ENCODE results near the gene HSPA9.

Gene HSPA9

DNA sequence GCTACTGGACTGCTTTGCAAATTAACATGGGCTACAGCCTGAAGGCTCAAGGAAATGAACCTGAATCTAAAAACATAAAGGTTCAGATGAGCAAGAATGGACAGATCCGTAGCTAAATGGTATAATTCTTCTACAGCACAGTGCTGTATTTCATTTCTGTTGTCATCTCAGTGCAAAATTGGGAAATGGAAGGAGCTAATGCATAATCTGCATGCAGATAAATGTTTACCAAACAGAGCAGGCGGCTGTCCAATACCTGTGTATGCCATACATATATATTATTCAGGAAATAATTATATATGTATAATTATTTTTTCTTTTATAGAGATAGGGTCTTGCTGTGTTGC lies 4.3 kb upstream of the HSPA9 start:
- H4K5ac ChIP-seq (ENCODE audit: low read length): no peak overlapping the region
- no peak overlapping the region for H4K8ac ChIP-seq (ENCODE audit: low read depth, low read length)
- H3K9ac ChIP-seq (ENCODE audit: low read length): no peak overlapping the region
- no peaks in the 10 kb centered on the region for H3K79me1 ChIP-seq (ENCODE audit: low read length)
- H2BK5ac ChIP-seq (ENCODE audit: low read length): no peak overlapping the region
- H3K27me3 ChIP-seq (ENCODE audit: insufficient read depth, low read length, poor library complexity): no peaks in the 10 kb centered on the region
- no peak overlapping the region for H3K4ac ChIP-seq (ENCODE audit: low read depth, low read length)
- H3K4me2 ChIP-seq (ENCODE audit: low read length): no peak overlapping the region
- H3K18ac ChIP-seq (ENCODE audit: low read length): no peak overlapping the region
- no peak overlapping the region for H3K4me3 ChIP-seq (ENCODE audit: low read length)
- H3K4me1 ChIP-seq (ENCODE audit: control insufficient read depth, low read depth, low read length): no peaks in the 10 kb centered on the region
- H2BK15ac ChIP-seq (replicated peaks; ENCODE audit: low read depth): no peak overlapping the region
- no peak overlapping the region for H3K23ac ChIP-seq (ENCODE audit: low read length)
- H2BK120ac ChIP-seq (ENCODE audit: low read depth, low read length): no peak overlapping the region
- no peak overlapping the region for H3K56ac ChIP-seq (ENCODE audit: low read length)
- H3K36me3 ChIP-seq (ENCODE audit: control insufficient read depth, insufficient read depth, low read length): no peaks in the 10 kb centered on the region
- peaks cover 7% of the 10 kb centered on the region for H3K79me2 ChIP-seq (ENCODE audit: control insufficient read depth, insufficient read depth, low read length)
- DNase-seq: no peak
- no peak overlapping the region for H3K27ac ChIP-seq (ENCODE audit: low read depth, low read length)
- WGBS (ENCODE audit: extremely low coverage, insufficient coverage, low lambda C conversion rate): no CpG with 5 or more reads among the region's 2 CpGs
- H2AK5ac ChIP-seq (ENCODE audit: low read length): no peak overlapping the region

DNA sequence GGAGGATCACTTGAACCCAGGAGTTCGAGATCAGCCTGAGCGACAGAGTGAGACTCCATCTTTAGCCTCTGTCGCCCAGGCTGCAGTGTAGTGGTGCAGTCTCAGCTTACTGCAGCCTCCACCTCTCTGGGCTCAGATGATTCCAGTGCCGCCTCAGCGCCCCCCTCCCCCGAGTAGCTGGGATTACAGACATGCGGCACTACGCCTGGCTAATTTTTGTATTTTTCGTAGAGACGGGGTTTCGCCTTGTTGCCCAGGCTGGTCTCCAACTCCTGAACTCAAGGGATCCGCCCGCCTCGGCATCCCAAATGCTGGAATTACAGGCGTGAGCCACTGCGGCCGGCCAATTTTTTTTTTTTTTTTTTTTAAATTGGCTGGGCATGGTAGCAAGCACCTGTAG lies 2.3 kb upstream of the HSPA9 start:
- Histone ChIP-seq H3K56ac (ENCODE audit: low read length) (no peak overlapping the region), H3K23ac (ENCODE audit: low read length) (no peak overlapping the region), H3K4me3 (ENCODE audit: low read length) (no peak overlapping the region), H2AK5ac (ENCODE audit: low read length) (no peak overlapping the region), H2BK5ac (ENCODE audit: low read length) (no peak overlapping the region), H3K27me3 (ENCODE audit: insufficient read depth, low read length, poor library complexity) (no peaks in the 10 kb centered on the region), H3K9ac (ENCODE audit: low read length) (no peak overlapping the region), H3K79me1 (ENCODE audit: low read length) (peaks cover 3% of the 10 kb centered on the region), H3K27ac (ENCODE audit: low read depth, low read length) (no peak overlapping the region), H4K5ac (ENCODE audit: low read length) (no peak overlapping the region), H3K18ac (ENCODE audit: low read length) (no peak overlapping the region), H3K4me1 (ENCODE audit: control insufficient read depth, low read depth, low read length) (no peaks in the 10 kb centered on the region), H3K4me2 (ENCODE audit: low read length) (no peak overlapping the region), H3K4ac (ENCODE audit: low read depth, low read length) (no peak overlapping the region), H2BK15ac (replicated peaks; ENCODE audit: low read depth) (no peak overlapping the region), H3K79me2 (ENCODE audit: control insufficient read depth, insufficient read depth, low read length) (peaks cover 23% of the 10 kb centered on the region), H2BK120ac (ENCODE audit: low read depth, low read length) (no peak overlapping the region), H4K8ac (ENCODE audit: low read depth, low read length) (no peak overlapping the region), H3K36me3 (ENCODE audit: control insufficient read depth, insufficient read depth, low read length) (peaks cover 4% of the 10 kb centered on the region)
- WGBS (ENCODE audit: extremely low coverage, insufficient coverage, low lambda C conversion rate): no CpG with 5 or more reads among the region's 17 CpGs
- DNase-seq: no peak

DNA sequence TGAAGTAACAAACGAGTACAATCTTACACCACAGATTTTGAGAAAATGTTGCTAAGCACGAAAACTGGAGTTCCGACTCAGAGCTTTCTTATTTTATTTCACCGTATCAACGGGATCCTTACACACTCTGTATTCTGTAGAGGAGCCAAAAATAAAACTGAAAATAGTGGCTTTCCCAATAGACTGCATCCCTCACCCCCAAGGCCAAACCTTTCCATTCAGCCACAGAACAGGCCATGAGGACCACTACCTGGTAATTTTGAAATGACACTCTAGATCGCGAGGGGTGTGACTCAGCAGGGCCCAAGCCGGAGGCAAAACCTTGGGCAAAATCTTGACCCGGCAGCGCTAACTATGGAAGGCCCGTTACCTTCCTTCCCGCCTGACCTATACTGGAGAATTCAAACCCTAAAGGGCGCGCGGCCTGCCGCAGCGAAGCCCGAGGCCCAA lies 432 bp downstream of the HSPA9 start:
- no peak overlapping the region for H2BK120ac ChIP-seq (ENCODE audit: low read depth, low read length)
- H3K23ac ChIP-seq (ENCODE audit: low read length): no peak overlapping the region
- no peak for DNase-seq
- peak overlapping the region; percentile 83 for H3K27ac ChIP-seq (ENCODE audit: low read depth, low read length)
- no peak overlapping the region for H4K5ac ChIP-seq (ENCODE audit: low read length)
- peak overlapping the region; percentile 81 for H3K18ac ChIP-seq (ENCODE audit: low read length)
- peaks cover 29% of the 10 kb centered on the region for H3K79me2 ChIP-seq (ENCODE audit: control insufficient read depth, insufficient read depth, low read length)
- peaks cover 8% of the 10 kb centered on the region for H3K79me1 ChIP-seq (ENCODE audit: low read length)
- H2BK5ac ChIP-seq (ENCODE audit: low read length): peak overlapping the region; percentile 40
- no peak overlapping the region for H2BK15ac ChIP-seq (replicated peaks; ENCODE audit: low read depth)
- no peak overlapping the region for H2AK5ac ChIP-seq (ENCODE audit: low read length)
- H4K8ac ChIP-seq (ENCODE audit: low read depth, low read length): peak overlapping the region; percentile 65
- H3K36me3 ChIP-seq (ENCODE audit: control insufficient read depth, insufficient read depth, low read length): peaks cover 10% of the 10 kb centered on the region
- peak overlapping the region; percentile 76 for H3K9ac ChIP-seq (ENCODE audit: low read length)
- no peaks in the 10 kb centered on the region for H3K4me1 ChIP-seq (ENCODE audit: control insufficient read depth, low read depth, low read length)
- H3K4me3 ChIP-seq (ENCODE audit: low read length): peak overlapping the region; percentile 59
- no peaks in the 10 kb centered on the region for H3K27me3 ChIP-seq (ENCODE audit: insufficient read depth, low read length, poor library complexity)
- H3K4ac ChIP-seq (ENCODE audit: low read depth, low read length): peak overlapping the region; percentile 82
- peak overlapping the region; percentile 79 for H3K56ac ChIP-seq (ENCODE audit: low read length)
- peak overlapping the region; percentile 86 for H3K4me2 ChIP-seq (ENCODE audit: low read length)
- no CpG with 5 or more reads among the region's 18 CpGs for WGBS (ENCODE audit: extremely low coverage, insufficient coverage, low lambda C conversion rate)

DNA sequence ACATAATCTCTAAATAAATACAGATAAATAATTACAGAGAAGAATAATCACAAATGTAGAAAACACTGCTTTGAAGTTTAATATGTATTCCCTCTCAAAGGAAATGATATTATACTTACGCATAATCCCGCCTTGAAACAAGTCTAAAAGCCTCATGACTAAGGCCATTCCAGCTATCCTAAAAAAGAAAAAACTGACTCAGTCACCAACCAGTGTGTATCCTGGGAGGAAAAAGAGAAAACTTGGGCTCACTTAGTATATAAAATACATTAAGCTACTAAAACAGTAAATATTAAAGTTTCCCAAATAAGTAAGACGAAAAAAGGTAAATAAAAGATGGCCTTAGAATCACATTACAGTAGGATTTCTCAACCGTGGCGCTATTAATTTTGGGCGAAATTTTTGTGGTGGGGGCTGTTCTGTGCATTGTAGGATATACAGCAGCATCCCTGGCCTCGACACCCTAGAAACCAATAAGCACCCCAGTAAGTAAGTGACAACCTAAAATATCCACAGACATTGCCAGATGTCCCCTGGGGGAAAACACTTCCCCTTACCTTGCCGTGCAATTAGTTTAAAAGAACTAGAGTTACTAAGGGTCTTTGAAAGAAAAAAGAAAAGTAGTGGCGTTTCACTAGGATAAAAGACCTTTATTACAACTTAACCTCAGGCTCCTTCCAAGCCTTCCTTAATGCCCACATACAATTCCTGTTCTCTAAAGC lies 1.1 kb downstream of the HSPA9 start:
- H3K23ac ChIP-seq (ENCODE audit: low read length): no peak overlapping the region
- peaks cover 29% of the 10 kb centered on the region for H3K79me2 ChIP-seq (ENCODE audit: control insufficient read depth, insufficient read depth, low read length)
- no peaks in the 10 kb centered on the region for H3K4me1 ChIP-seq (ENCODE audit: control insufficient read depth, low read depth, low read length)
- no peak overlapping the region for H4K8ac ChIP-seq (ENCODE audit: low read depth, low read length)
- H3K79me1 ChIP-seq (ENCODE audit: low read length): peaks cover 8% of the 10 kb centered on the region
- peak overlapping the region; percentile 76 for H3K9ac ChIP-seq (ENCODE audit: low read length)
- no peak overlapping the region for H4K5ac ChIP-seq (ENCODE audit: low read length)
- DNase-seq: no peak
- no peak overlapping the region for H2BK15ac ChIP-seq (replicated peaks; ENCODE audit: low read depth)
- H3K56ac ChIP-seq (ENCODE audit: low read length): peak overlapping the region; percentile 79
- H2BK120ac ChIP-seq (ENCODE audit: low read depth, low read length): no peak overlapping the region
- WGBS (ENCODE audit: extremely low coverage, insufficient coverage, low lambda C conversion rate): no CpG with 5 or more reads among the region's 9 CpGs
- H3K4me3 ChIP-seq (ENCODE audit: low read length): peak overlapping the region; percentile 59
- peak overlapping the region; percentile 81 for H3K18ac ChIP-seq (ENCODE audit: low read length)
- H2AK5ac ChIP-seq (ENCODE audit: low read length): no peak overlapping the region
- H3K27me3 ChIP-seq (ENCODE audit: insufficient read depth, low read length, poor library complexity): no peaks in the 10 kb centered on the region
- peak overlapping the region; percentile 86 for H3K4me2 ChIP-seq (ENCODE audit: low read length)
- H3K36me3 ChIP-seq (ENCODE audit: control insufficient read depth, insufficient read depth, low read length): peaks cover 10% of the 10 kb centered on the region
- H3K27ac ChIP-seq (ENCODE audit: low read depth, low read length): no peak overlapping the region
- H3K4ac ChIP-seq (ENCODE audit: low read depth, low read length): no peak overlapping the region
- no peak overlapping the region for H2BK5ac ChIP-seq (ENCODE audit: low read length)

DNA sequence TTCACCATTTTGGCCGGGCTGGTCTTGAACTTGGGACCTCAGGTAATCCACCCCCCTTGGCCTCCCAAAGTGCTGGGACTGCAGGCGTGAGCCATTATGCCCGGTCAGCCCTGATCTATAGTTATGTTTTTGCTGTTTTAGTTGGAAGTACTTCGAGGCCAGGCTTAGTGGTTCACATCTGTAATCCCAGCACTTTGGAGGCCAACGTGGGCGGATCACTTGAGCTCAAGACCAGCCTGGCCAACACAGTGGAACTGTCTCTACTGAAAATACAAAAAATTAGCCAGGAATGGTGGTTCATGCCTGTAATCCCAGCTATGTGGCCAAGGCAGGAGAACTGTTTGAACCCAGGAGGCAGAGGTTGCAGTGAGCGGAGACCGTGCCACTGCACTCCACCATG lies 2.0 kb downstream of the HSPA9 start:
- no peak for DNase-seq
- H2AK5ac ChIP-seq (ENCODE audit: low read length): no peak overlapping the region
- peaks cover 10% of the 10 kb centered on the region for H3K36me3 ChIP-seq (ENCODE audit: control insufficient read depth, insufficient read depth, low read length)
- H4K5ac ChIP-seq (ENCODE audit: low read length): no peak overlapping the region
- H3K79me2 ChIP-seq (ENCODE audit: control insufficient read depth, insufficient read depth, low read length): peaks cover 32% of the 10 kb centered on the region
- no peak overlapping the region for H3K56ac ChIP-seq (ENCODE audit: low read length)
- no peak overlapping the region for H3K4me2 ChIP-seq (ENCODE audit: low read length)
- H3K23ac ChIP-seq (ENCODE audit: low read length): no peak overlapping the region
- H3K4me3 ChIP-seq (ENCODE audit: low read length): no peak overlapping the region
- no peaks in the 10 kb centered on the region for H3K27me3 ChIP-seq (ENCODE audit: insufficient read depth, low read length, poor library complexity)
- no peak overlapping the region for H2BK5ac ChIP-seq (ENCODE audit: low read length)
- no CpG with 5 or more reads among the region's 8 CpGs for WGBS (ENCODE audit: extremely low coverage, insufficient coverage, low lambda C conversion rate)
- H2BK120ac ChIP-seq (ENCODE audit: low read depth, low read length): no peak overlapping the region
- H3K9ac ChIP-seq (ENCODE audit: low read length): no peak overlapping the region
- no peak overlapping the region for H3K27ac ChIP-seq (ENCODE audit: low read depth, low read length)
- H3K18ac ChIP-seq (ENCODE audit: low read length): no peak overlapping the region
- H3K4ac ChIP-seq (ENCODE audit: low read depth, low read length): no peak overlapping the region
- no peak overlapping the region for H4K8ac ChIP-seq (ENCODE audit: low read depth, low read length)
- no peaks in the 10 kb centered on the region for H3K4me1 ChIP-seq (ENCODE audit: control insufficient read depth, low read depth, low read length)
- H2BK15ac ChIP-seq (replicated peaks; ENCODE audit: low read depth): no peak overlapping the region
- H3K79me1 ChIP-seq (ENCODE audit: low read length): peaks cover 8% of the 10 kb centered on the region

DNA sequence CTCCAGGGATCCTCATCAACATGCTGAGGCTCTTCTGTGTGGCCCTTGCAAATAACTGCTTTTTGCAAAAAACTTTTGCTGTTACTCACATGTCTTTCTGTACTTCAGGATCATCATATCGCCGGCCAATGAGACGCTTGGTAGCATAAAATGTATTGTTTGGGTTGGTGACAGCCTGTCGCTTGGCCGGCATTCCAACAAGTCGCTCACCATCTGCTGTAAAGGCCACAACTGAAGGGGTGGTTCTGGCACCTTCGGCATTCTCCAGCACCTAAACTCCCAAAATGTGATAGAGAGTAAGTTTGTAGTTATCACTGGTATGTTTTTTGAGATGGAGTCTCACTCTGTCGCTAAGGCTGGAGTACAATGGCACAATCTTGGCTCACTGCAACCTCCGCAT lies 4.3 kb downstream of the HSPA9 start:
- H3K56ac ChIP-seq (ENCODE audit: low read length): no peak overlapping the region
- H3K18ac ChIP-seq (ENCODE audit: low read length): no peak overlapping the region
- no peak overlapping the region for H2BK15ac ChIP-seq (replicated peaks; ENCODE audit: low read depth)
- peaks cover 32% of the 10 kb centered on the region for H3K79me2 ChIP-seq (ENCODE audit: control insufficient read depth, insufficient read depth, low read length)
- H3K4me2 ChIP-seq (ENCODE audit: low read length): no peak overlapping the region
- H3K27me3 ChIP-seq (ENCODE audit: insufficient read depth, low read length, poor library complexity): no peaks in the 10 kb centered on the region
- no peak overlapping the region for H3K4ac ChIP-seq (ENCODE audit: low read depth, low read length)
- H4K5ac ChIP-seq (ENCODE audit: low read length): no peak overlapping the region
- H3K4me1 ChIP-seq (ENCODE audit: control insufficient read depth, low read depth, low read length): no peaks in the 10 kb centered on the region
- H3K36me3 ChIP-seq (ENCODE audit: control insufficient read depth, insufficient read depth, low read length): peaks cover 15% of the 10 kb centered on the region
- no peak overlapping the region for H3K4me3 ChIP-seq (ENCODE audit: low read length)
- H2AK5ac ChIP-seq (ENCODE audit: low read length): no peak overlapping the region
- H2BK120ac ChIP-seq (ENCODE audit: low read depth, low read length): no peak overlapping the region
- no CpG with 5 or more reads among the region's 9 CpGs for WGBS (ENCODE audit: extremely low coverage, insufficient coverage, low lambda C conversion rate)
- DNase-seq: no peak
- H3K79me1 ChIP-seq (ENCODE audit: low read length): peaks cover 8% of the 10 kb centered on the region
- H4K8ac ChIP-seq (ENCODE audit: low read depth, low read length): no peak overlapping the region
- no peak overlapping the region for H3K9ac ChIP-seq (ENCODE audit: low read length)
- H2BK5ac ChIP-seq (ENCODE audit: low read length): no peak overlapping the region
- H3K23ac ChIP-seq (ENCODE audit: low read length): no peak overlapping the region
- no peak overlapping the region for H3K27ac ChIP-seq (ENCODE audit: low read depth, low read length)

Data from mesendoderm (in vitro differentiated cells).